NCI-H345 treated with DMSO at 0.1 percent for 48 hours (cell line): ENCODE measurements around the gene DGKB.

ENCODE experiments used
- DNase-seq: peaks from one replicate; lab custom pipeline; 2025; ENCODE audit not compliant: unreplicated experiment; lab: John Stamatoyannopoulos, UW

DGKB gene

DNA sequence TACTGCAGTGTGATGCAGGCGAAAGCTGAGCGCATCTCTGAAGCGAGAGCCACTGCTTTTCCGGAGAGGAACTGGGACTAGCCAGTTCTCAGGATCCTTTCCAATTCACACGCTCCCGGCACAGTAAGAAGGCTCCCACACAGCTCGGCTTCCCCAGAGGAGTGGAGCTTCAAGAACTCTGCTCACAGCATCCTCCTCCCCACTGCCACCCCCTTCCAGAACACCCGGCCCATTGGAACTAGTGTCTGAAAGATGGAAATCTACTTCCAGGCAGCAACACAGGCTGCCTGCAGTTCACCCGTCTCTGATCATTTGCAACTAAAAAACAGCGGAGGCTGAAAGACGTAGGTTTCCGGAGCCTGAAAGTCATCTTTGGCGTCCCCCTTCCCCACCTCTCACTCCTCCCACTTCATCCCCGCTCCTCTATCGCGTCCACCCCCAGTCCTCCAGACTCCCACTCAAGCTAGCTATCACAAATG, at the start of gene DGKB:
TSS of gene DGKB (minus strand) at position 163 of the 479 bp plus-strand sequence.
- DNase-seq, result peak; percentile 74

GRCh38 chr7:14950013-14950412, 47.5 kb upstream of the DGKB start:
- DNase-seq, result no peak

DNA sequence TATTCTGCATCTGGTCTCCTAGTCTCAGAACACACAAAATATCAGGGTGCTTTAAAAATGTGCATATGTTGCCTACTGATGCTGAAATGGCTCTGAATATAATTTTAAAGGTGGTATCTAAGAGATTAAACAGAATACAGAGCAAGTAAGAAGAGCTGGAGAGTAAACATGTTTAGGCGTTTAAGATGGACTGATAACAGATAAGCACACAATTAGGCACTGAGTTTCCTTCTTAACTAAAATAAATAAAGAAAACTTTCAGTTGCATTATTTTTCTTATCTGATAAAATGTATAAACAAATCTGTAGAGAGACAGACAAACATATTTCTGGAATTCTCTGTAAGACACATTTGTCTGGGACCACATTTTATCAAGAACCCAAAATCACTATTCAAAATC, 35.6 kb upstream of the DGKB start:
- no peak for DNase-seq

DNA sequence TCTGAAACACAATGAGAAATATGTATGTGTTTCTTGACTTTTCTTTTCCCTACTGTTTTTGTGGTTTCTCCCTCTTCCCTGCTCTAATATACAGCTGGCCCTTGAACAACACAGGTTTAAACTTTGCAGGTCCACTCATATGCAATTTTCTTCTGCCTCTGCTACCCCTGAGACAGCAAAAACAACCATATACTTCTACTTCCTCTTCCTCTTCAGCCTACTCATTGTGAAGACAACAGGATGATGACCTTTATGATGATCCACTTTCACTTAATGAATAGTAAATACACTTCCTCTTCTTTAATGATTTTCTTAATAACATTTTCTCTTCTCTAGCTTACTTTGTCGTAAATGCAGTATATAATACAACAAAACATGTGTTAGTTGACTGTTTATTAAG, 35.0 kb upstream of the DGKB start:
- no peak for DNase-seq

- DNase-seq, result no peak
Observed at GRCh38 chr7:14936554-14936953, 34.0 kb upstream of the DGKB start.

GRCh38 chr7:14934839-14935238, 32.3 kb upstream of the DGKB start:
- DNase-seq, result no peak

- DNase-seq, result no peak
Observed at GRCh38 chr7:14931511-14932215, 29.1 kb upstream of the DGKB start.

GRCh38 chr7:14924398-14924797, 21.8 kb upstream of the DGKB start:
- DNase-seq, result no peak

DNA sequence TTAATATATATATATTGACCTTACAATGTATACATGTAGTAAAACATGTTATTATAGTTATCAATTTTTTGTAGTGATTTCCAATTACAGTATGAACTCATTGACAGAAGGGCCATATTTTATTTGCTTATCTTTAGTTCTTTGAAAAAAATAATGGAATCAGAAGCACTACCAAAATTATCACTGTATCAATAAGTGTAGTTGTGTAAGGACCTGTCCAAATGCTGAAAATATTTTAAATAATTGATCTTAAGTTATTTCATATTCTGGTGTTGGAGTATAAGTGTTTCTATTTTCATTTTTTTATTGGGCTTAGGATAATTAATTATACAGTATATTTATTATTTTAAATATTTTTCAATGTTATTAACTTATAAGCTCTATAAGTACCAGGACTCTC, 8.5 kb upstream of the DGKB start:
- no peak for DNase-seq

DNA sequence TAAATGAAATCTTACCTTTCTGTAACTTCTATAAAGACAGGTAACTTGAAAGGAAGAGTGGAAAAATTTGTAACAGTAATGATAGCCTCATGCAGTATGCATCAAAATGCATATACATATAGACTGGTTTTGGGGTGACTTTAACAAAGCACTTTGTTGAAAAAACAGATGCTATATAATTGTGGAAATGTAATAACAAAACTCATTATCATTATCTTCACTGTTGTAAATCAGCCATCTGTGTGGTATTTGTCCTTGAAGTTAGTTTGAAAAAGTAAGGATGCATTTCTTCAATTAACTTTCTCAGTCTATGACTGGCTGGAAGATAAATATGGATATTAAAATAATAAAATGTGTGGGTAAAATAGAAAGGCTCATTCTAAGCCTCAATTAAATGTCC, 6.1 kb upstream of the DGKB start:
- no peak for DNase-seq

GRCh38 chr7:14905764-14906163, 3.2 kb upstream of the DGKB start:
- DNase-seq, result peak; percentile 38

DNA sequence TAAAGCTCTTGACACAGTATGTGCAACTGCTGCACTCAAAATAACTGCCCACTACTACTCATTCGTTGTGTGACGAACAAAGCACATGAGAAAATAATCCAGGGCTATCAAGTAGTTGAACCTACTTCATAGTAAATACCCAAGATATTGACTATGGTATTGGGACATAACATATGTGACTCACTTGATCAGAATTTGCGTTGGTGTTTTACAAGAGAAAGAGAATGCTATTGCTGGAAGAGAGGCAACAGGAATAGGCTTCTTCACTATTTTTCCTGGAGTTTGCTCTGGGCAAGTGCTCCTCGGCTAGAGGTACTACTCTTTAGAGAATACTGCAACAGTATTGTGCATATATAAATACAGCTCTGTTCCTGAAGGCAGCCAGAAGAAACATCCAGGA, 2.5 kb downstream of the DGKB start:
- peak; percentile 61 for DNase-seq

DNA sequence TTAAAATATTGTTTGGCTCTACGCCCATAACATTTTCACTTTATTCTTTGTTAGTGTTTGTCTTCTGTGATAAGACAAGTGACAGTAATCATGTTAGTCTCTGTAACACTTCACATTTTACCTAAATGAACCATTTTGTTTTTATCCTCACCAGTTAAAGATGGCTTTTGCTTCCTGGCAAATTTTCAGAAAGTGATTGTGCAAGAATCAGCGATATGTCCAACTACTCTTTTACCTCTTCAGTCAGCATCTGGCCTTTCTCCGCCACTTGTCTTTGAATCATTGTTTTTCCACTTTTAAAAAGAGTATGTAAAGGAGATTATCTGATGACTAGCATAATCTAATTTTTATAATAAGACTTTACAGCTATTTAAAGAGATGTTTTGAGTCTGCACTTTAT, 3.5 kb downstream of the DGKB start:
- DNase-seq, result peak; percentile 92

DNA sequence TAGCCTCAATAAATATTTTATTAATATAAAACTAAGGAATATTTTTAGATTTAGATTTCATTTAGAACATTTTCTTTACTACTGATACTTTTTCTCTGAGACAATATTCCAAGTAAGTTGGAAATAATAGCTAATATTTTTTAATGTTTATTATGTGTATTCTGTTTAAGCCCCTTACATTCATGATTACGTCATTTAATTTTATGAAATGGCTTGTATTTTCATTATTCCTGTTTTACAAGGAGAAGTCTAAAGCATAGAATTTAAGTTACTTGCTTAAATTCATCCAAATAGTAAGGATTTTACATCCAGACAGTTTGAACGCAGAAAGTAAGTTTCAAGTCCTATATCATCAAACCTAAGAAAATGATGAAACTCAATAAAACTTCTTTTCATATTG, 6.1 kb downstream of the DGKB start:
- no peak for DNase-seq

DNA sequence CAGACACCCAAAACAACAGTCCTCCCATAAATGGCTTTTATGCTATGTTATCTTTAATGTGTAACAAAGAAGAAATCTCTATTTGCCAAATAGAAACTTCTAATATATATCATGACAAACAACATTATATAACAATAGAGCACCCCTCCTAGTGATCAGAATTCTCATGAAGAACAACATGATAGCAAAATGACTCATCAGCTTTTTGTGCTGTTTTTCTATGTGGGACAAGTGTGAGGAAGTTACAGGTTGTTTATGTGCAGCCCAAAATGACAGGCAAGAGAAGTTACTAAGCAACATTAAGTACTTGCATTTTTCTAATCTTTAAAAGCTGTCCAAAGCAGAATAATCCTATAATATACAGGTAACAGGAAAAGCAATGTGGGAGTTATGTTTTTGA, 7.7 kb downstream of the DGKB start:
- DNase-seq, result no peak

DNA sequence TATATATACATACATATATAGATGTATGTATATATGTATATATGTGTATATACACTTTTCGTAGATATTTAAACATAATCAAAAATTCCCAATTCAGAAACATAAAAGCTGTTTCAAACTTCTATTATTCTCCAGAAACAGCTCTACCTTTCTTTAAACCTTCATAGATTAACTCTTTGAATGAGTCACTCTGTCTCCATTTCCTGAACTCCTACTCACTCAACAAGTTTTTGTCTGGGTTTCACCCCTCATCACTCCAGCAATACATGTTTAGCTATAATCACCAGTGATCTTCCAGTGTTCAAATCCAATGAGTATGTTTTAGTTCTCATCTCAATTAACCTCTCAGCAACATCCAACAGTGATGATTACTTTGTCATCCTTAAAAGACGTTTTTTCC, 9.6 kb downstream of the DGKB start:
- no peak for DNase-seq

DNA sequence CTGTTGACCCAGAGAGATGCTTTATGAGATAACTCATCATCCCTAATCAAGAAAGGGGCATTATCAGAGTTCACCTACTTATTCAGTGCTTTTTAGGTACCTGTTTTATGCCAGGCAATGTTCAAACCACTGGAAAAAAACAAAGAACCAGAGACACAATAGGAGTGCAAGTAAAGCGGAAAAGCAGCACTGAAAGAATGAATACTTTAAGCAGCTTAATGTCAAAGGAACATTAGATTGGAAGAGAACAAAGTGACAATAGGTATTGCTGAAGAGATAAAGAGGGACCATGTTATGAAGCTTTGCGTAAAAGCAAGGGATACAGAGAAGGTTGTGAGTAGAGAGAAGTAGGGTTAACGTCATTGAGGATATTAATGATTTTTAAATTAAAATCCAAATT, 11.3 kb downstream of the DGKB start:
- DNase-seq, result no peak

- no peak for DNase-seq
Observed at GRCh38 chr7:14888962-14889361, 13.6 kb downstream of the DGKB start.

- no peak for DNase-seq
Observed at GRCh38 chr7:14886533-14886932, 16.0 kb downstream of the DGKB start.

DNA sequence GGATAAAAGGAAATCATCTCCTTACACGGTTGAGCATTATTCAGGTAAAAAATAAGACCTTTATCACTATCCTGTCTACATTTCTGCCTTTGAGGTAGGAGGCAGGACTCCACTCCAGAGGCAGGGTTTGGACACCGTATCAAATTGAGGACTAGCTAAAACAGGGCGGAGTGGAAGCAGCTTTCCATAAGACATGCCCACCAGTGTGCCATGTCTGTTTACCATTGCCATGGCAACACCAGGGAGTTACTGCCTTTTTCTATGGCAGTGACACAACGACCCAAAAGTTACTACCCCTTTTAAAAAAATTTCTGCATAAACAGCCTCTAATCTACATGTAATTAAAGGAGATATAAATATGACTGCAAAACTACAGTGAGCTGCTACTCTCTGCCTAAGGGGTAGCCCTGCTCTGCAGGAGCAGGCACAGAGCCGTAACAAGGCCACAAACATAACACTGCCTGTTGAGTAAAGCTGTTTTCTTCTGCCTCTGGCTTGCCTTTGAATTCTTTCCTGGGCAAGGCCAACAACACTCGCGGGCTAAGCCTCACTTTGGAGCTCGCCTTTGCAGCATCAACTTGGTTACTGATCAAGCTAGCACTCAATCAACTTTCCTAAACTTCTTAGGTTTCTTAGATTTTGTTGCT, 26.5 kb downstream of the DGKB start:
- DNase-seq, result no peak

DNA sequence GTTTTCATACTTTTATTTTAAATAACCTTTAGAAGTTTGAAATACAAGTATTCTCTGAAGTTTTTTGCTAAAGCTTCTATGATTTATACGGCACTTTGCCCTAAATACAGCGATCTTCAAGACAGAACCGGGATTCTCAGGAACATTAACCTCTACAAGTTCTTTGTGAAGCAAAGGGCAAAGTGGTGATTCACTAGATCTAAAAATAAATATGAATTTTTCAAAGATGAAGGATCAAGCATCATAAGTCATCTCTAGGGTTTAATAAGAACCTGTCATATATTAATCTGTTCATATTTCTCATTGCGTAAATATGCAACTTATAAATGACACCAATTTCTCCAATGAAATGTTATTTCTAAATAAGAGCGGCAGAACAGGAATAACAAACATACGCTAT, 30.7 kb downstream of the DGKB start:
- no peak for DNase-seq

GRCh38 chr7:14870394-14870793, 32.2 kb downstream of the DGKB start:
- DNase-seq, result no peak

DNA sequence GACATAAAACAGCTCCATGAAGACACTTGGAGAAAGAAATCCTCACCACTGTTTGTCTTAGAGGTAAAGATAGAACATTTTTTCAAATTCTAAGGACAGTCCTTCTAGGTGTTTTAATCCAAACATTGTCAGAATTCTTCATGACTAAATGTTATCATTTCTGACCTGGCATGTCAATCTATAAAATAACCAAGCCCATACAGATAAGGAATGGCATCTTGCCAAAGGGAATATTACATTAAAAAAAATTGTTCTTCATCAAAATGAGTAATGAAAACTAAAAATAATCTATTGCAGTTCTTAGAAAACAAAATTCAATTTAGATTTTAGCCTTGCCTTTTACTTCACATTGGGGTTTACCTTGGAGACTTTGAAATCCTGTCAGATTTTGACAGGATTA, 33.6 kb downstream of the DGKB start:
- no peak for DNase-seq
